HL-60/S4 (cell line): ENCODE data around the gene CRADD.

Experiments
- in situ Hi-C: fragments of 300-500 bp; cut with MboI; formaldehyde crosslinking; loops from 2 replicates; pipeline ENCODE4 v1.14.3; 2022; ENCODE audit warnings: low sequenced_read_pairs

The CRADD gene

GRCh38 chr12:93803424-93803807, 126.2 kb downstream of the CRADD start:
- in situ Hi-C loops: no loop called here

GRCh38 chr12:93804392-93805179, 127.4 kb downstream of the CRADD start:
- in situ Hi-C loops: no loop called here

GRCh38 chr12:93805736-93806141, 128.6 kb downstream of the CRADD start:
- in situ Hi-C loops: no loop called here

- in situ Hi-C loops: no loop called here
Observed at GRCh38 chr12:93807354-93807753, 130.2 kb downstream of the CRADD start.

GRCh38 chr12:93808169-93808899, 131.2 kb downstream of the CRADD start:
- in situ Hi-C loops: no loop called here

- in situ Hi-C loops: no loop called here
Observed at GRCh38 chr12:93812626-93813025, 135.5 kb downstream of the CRADD start.

- in situ Hi-C loops: no loop called here
Observed at GRCh38 chr12:93813186-93813585, 136.0 kb downstream of the CRADD start.

GRCh38 chr12:93813972-93814821, 137.0 kb downstream of the CRADD start:
- in situ Hi-C loops: no loop called here

GRCh38 chr12:93818488-93819049, 141.4 kb downstream of the CRADD start:
- in situ Hi-C loops: no loop called here

GRCh38 chr12:93819050-93819491, 141.9 kb downstream of the CRADD start:
- in situ Hi-C loops: no loop called here

GRCh38 chr12:93823616-93824391, 146.6 kb downstream of the CRADD start:
- in situ Hi-C loops: no loop called here

GRCh38 chr12:93824514-93825500, 147.6 kb downstream of the CRADD start:
- in situ Hi-C loops: no loop called here

- in situ Hi-C loops: no loop called here
Observed at GRCh38 chr12:93825501-93825888, 148.3 kb downstream of the CRADD start.

- in situ Hi-C loops: no loop called here
Observed at GRCh38 chr12:93825931-93826555, 148.9 kb downstream of the CRADD start.

GRCh38 chr12:93827179-93827578, 150.0 kb downstream of the CRADD start:
- in situ Hi-C loops: no loop called here

- in situ Hi-C loops: no loop called here
Observed at GRCh38 chr12:93827669-93828068, 150.5 kb downstream of the CRADD start.

- in situ Hi-C loops: no loop called here
Observed at GRCh38 chr12:93829016-93829415, 151.8 kb downstream of the CRADD start.

GRCh38 chr12:93831374-93831773, 154.2 kb downstream of the CRADD start:
- in situ Hi-C loops: no loop called here

- in situ Hi-C loops: no loop called here
Observed at GRCh38 chr12:93832131-93832530, 155.0 kb downstream of the CRADD start.
